NCI-H1092 (cell line): ENCODE data around the gene ELAVL3.
"Not testable (repeated sequence)": the region's sequence is repeated elsewhere in the genome, so short reads cannot be mapped to it uniquely, and the experiment has no call there.

Source experiments
- DNase-seq: peaks from one replicate; lab custom pipeline; 2025; lab: John Stamatoyannopoulos, UW

The ELAVL3 gene

DNA sequence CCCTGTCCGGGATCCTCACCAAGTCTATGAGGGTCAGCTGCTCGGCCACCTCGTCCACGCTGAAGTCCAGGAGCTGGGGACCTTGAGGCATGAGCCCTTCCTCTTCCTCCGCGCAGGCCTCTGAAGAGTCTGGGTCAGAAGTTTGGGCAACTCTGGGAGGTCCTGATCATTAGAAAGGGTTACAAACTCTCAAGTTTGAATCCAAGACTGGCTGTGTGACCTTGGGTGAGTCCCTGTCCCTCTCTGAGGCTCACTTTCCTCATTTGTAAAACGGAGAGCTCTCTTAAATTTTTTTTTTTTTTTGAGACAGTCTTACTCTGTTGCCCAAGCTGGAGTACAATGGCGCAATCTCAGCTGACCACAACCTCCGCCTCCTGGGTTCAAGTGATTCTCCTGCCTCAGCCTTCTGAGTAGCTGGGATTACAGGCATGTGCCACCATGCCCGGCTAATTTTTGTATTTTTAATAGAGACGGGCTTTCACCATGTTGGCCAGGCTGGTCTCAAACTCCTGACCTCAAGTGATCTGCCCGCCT, 74.1 kb downstream of the ELAVL3 start:
- DNase-seq: not testable (repeated sequence)

DNA sequence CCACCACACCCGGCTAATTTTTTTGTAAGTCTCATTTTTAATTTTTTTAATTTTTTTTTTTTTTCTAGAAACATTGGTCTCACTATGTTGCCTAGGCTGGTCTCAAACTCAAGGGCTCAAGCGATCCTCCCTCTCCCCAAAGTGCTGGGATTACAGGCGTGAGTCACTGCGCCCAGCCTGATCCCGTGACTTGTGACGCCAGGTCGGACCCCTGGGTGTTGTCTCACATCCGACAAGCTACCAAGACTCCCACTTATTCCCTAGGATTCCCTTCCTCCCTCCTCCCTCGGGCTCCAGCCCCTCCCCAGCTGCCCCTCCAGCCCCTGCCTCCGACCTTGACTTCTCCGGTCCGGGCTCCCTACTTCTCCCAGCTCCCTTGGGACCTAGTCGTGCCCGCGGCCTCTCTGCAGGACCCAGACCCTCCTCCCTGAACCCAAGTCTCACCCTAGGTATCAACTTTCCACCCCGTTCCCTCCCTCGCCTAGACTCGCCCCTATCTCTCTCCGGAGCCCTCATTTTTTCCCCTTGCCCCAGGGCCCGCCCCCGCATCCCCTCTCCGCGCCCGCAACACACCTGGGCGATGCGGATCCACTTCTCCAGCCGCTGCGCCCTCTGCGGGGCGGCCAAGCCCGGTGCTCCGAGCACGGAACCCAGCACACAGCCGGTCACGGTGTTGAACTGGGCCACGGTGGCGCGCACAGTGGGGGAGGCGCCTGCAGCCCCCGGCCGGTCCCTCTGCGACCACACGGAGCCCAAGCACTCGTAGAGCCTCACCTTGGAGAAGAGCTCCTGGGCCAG, 74.8 kb downstream of the ELAVL3 start:
- DNase-seq: no peak

DNA sequence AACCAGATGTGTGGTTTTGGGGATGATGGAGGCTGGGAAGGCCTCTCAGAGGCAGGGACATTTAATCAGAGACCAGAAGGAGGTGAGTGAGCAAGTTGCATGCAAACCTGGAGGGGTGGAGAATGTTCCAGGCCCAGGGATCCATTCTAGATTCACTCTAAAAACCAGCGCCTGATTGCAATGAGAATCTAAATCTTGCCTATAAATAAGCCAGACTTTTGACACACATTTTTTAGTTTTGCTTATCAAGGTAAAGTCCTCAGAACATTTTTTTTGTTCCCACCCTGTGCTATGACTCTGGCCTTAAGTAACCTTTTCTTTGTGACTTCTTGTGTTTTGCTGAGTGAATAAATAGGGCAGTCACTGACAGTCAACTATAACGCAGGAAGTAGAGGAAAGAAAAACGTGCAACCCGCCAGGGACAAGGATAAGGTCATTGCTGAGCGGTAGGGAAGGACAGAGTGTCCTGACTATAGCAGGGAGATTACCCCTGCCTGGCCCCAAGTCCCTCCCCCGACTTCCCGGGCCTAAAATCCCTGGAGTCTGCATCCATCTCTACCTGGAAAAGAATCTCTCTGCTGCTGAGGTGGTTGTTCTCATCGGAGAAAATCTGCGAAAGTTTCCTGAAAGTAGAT, 76.1 kb downstream of the ELAVL3 start:
- DNase-seq: no peak

DNA sequence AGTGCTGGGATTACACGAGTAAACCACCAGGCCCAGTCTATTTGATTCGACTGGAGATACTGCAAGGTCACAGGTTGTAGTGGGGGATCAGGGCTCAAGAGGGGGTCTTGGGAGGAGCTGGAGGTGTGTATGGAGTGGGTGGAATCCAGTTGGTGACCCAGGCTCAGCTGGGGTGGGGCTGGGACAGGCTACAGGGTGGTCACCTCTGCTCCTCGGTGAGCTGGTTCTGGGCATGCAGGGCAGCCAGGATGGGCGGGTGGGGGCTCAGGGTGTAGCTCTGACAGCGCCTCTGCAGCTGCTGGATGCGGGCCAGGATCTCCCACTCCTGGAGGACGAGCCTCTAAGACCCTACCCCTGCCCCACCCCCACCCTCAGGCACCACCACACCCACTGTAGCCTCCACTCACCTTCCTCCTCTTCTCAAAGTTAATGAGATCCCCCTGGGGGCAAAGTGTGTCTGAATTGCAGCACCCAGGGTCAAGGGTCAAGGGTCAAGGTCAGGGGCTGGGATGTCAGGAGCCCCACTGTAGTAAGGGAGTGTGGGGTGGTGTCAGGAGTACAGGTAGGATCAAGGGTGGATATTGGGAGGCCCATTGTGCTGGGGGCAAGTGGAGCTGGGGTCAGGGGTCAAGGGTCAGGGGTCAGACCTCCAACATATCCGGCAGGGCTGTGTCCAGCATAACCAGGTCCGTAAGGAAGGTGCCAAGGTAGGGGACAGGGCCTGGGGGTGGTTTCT, 78.9 kb downstream of the ELAVL3 start:
- DNase-seq: no peak
